GM18511 (cell line): ENCODE data around the gene PLEKHN1.

ENCODE experiments used
- ATAC-seq: cut with Tn5 transposase; IDR thresholded peaks from one replicate; pipeline ENCODE4 v1.9.1; 2021; ENCODE audit warnings: mild to moderate bottlenecking, moderate library complexity; ENCODE audit not compliant: unreplicated experiment

The PLEKHN1 gene

GRCh38 chr1:966135-966703 is at the start of gene PLEKHN1:
PLEKHN1 (plus strand) TSS chr1:966482; CDS start chr1:966532, 50 bp downstream.
- ATAC-seq, result peak; percentile 42

- no peak for ATAC-seq
Measured at GRCh38 chr1:917076-917459, 49.2 kb upstream of the PLEKHN1 start.

- no peak for ATAC-seq
Measured at GRCh38 chr1:917466-918091, 48.7 kb upstream of the PLEKHN1 start.

GRCh38 chr1:918353-918752 is 47.9 kb upstream of the PLEKHN1 start:
- ATAC-seq, result no peak

GRCh38 chr1:918843-919242 is 47.4 kb upstream of the PLEKHN1 start:
- no peak for ATAC-seq

- ATAC-seq, result no peak
Measured at GRCh38 chr1:919271-919872, 46.9 kb upstream of the PLEKHN1 start.

- ATAC-seq, result no peak
Measured at GRCh38 chr1:920010-920409, 46.3 kb upstream of the PLEKHN1 start.

GRCh38 chr1:920521-920920 is 45.8 kb upstream of the PLEKHN1 start:
- ATAC-seq, result no peak

GRCh38 chr1:921011-921837 is 45.1 kb upstream of the PLEKHN1 start:
- ATAC-seq, result no peak

- no peak for ATAC-seq
Measured at GRCh38 chr1:923131-923990, 42.9 kb upstream of the PLEKHN1 start, which contains the start of gene SAMD11. SAMD11 (plus strand) TSS chr1:923923; CDS start chr1:924432, 509 bp downstream.

- no peak for ATAC-seq
Measured at GRCh38 chr1:923991-924655, 42.2 kb upstream of the PLEKHN1 start.

- no peak for ATAC-seq
Measured at GRCh38 chr1:924656-925560, 41.4 kb upstream of the PLEKHN1 start.

GRCh38 chr1:925561-926421 is 40.5 kb upstream of the PLEKHN1 start:
- no peak for ATAC-seq

GRCh38 chr1:927234-927633 is 39.0 kb upstream of the PLEKHN1 start:
- ATAC-seq, result no peak

GRCh38 chr1:927748-928147 is 38.5 kb upstream of the PLEKHN1 start:
- ATAC-seq, result no peak

GRCh38 chr1:928825-929661 is 37.2 kb upstream of the PLEKHN1 start:
- ATAC-seq, result no peak
